ENCODE data around the gene TMEM161B. TPM values are rescaled to one million over a fixed set of nuclear protein-coding genes. Genes with fewer than 3 reads are reported as not detected.

Gene TMEM161B
- total RNA-seq, 1 experiment from 2014 or later, result 56.3 TPM

- no peak for DNase-seq
- Histone ChIP-seq H3K27ac (ENCODE audit: low read length) (no peak overlapping the region), H4K20me1 (ENCODE audit: insufficient read depth, low read depth, low read length) (no peaks in the 10 kb centered on the region), H3K4me3 (ENCODE audit: low read length) (no peak overlapping the region), H3K27me3 (ENCODE audit: low read length) (no peaks in the 10 kb centered on the region), H3K9me2 (replicated peaks; ENCODE audit: insufficient read depth, low read length) (no peaks in the 10 kb centered on the region), H3K4me2 (ENCODE audit: low read depth, low read length, poor library complexity, severe bottlenecking) (no peak overlapping the region), H3K9me3 (ENCODE audit: low read length) (no peaks in the 10 kb centered on the region), H3K79me2 (ENCODE audit: low read length) (peaks cover 99% of the 10 kb centered on the region), H3K36me3 (ENCODE audit: insufficient read depth, low read length) (peaks cover 72% of the 10 kb centered on the region), H2AFZ (ENCODE audit: low read length) (no peak overlapping the region), H3K9ac (ENCODE audit: low read length) (no peak overlapping the region), H3K4me1 (ENCODE audit: low read length) (0 out of 2 replicates have a peak, but pooled peaks cover 2% of the 10 kb centered on the region)
Measured at GRCh38 chr5:88258636-88259035, 10.0 kb downstream of the TMEM161B start.

GRCh38 chr5:88256872-88257271 is 11.8 kb downstream of the TMEM161B start:
- no peak overlapping the region for H2AFZ ChIP-seq (ENCODE audit: low read length)
- no peak for DNase-seq
- no peaks in the 10 kb centered on the region for H4K20me1 ChIP-seq (ENCODE audit: insufficient read depth, low read depth, low read length)
- no peak overlapping the region for H3K27ac ChIP-seq (ENCODE audit: low read length)
- H3K36me3 ChIP-seq (ENCODE audit: insufficient read depth, low read length), result peaks cover 66% of the 10 kb centered on the region
- no peaks in the 10 kb centered on the region for H3K9me3 ChIP-seq (ENCODE audit: low read length)
- no peak overlapping the region for H3K9ac ChIP-seq (ENCODE audit: low read length)
- peaks cover 99% of the 10 kb centered on the region for H3K79me2 ChIP-seq (ENCODE audit: low read length)
- H3K4me1 ChIP-seq (ENCODE audit: low read length), result peaks cover 8% of the 10 kb centered on the region
- H3K9me2 ChIP-seq (replicated peaks; ENCODE audit: insufficient read depth, low read length), result no peaks in the 10 kb centered on the region
- no peaks in the 10 kb centered on the region for H3K27me3 ChIP-seq (ENCODE audit: low read length)
- no peak overlapping the region for H3K4me2 ChIP-seq (ENCODE audit: low read depth, low read length, poor library complexity, severe bottlenecking)
- no peak overlapping the region for H3K4me3 ChIP-seq (ENCODE audit: low read length)

- H3K9me2 ChIP-seq (replicated peaks; ENCODE audit: insufficient read depth, low read length), result no peaks in the 10 kb centered on the region
- H3K27ac ChIP-seq (ENCODE audit: low read length), result no peak overlapping the region
- H3K79me2 ChIP-seq (ENCODE audit: low read length), result peaks cover 99% of the 10 kb centered on the region
- H2AFZ ChIP-seq (ENCODE audit: low read length), result no peak overlapping the region
- H3K9ac ChIP-seq (ENCODE audit: low read length), result no peak overlapping the region
- H3K27me3 ChIP-seq (ENCODE audit: low read length), result no peaks in the 10 kb centered on the region
- no peaks in the 10 kb centered on the region for H4K20me1 ChIP-seq (ENCODE audit: insufficient read depth, low read depth, low read length)
- peaks cover 8% of the 10 kb centered on the region for H3K4me1 ChIP-seq (ENCODE audit: low read length)
- no peaks in the 10 kb centered on the region for H3K9me3 ChIP-seq (ENCODE audit: low read length)
- DNase-seq, result no peak
- H3K4me2 ChIP-seq (ENCODE audit: low read depth, low read length, poor library complexity, severe bottlenecking), result no peak overlapping the region
- no peak overlapping the region for H3K4me3 ChIP-seq (ENCODE audit: low read length)
- H3K36me3 ChIP-seq (ENCODE audit: insufficient read depth, low read length), result peaks cover 61% of the 10 kb centered on the region
Measured at GRCh38 chr5:88256037-88256436, 12.6 kb downstream of the TMEM161B start.

DNA sequence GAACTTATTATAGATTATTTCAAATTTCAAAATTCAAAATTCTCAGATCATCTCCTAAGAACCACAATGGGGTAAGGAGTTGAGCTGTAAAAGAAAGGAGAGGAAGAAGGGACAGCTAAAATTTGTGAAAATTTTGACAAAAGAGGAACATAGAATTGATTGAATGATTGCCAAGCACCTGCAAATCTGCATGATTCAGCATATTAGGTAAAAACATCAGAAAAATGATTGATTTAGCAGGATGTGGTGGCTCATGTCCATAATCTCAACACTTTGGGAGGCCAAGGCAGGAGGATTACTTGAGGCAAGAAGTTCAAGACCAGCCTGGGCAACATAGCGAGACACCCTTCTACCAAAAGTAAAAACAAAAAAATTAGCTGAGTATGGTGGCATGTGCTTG is 14.3 kb downstream of the TMEM161B start:
- no peak overlapping the region for H3K27ac ChIP-seq (ENCODE audit: low read length)
- DNase-seq, result no peak
- H3K9ac ChIP-seq (ENCODE audit: low read length), result no peak overlapping the region
- H4K20me1 ChIP-seq (ENCODE audit: insufficient read depth, low read depth, low read length), result no peaks in the 10 kb centered on the region
- H3K4me1 ChIP-seq (ENCODE audit: low read length), result peaks cover 8% of the 10 kb centered on the region
- H3K27me3 ChIP-seq (ENCODE audit: low read length), result no peaks in the 10 kb centered on the region
- peaks cover 99% of the 10 kb centered on the region for H3K79me2 ChIP-seq (ENCODE audit: low read length)
- H3K4me2 ChIP-seq (ENCODE audit: low read depth, low read length, poor library complexity, severe bottlenecking), result no peak overlapping the region
- peaks cover 47% of the 10 kb centered on the region for H3K36me3 ChIP-seq (ENCODE audit: insufficient read depth, low read length)
- no peaks in the 10 kb centered on the region for H3K9me2 ChIP-seq (replicated peaks; ENCODE audit: insufficient read depth, low read length)
- no peak overlapping the region for H3K4me3 ChIP-seq (ENCODE audit: low read length)
- no peaks in the 10 kb centered on the region for H3K9me3 ChIP-seq (ENCODE audit: low read length)
- no peak overlapping the region for H2AFZ ChIP-seq (ENCODE audit: low read length)

DNA sequence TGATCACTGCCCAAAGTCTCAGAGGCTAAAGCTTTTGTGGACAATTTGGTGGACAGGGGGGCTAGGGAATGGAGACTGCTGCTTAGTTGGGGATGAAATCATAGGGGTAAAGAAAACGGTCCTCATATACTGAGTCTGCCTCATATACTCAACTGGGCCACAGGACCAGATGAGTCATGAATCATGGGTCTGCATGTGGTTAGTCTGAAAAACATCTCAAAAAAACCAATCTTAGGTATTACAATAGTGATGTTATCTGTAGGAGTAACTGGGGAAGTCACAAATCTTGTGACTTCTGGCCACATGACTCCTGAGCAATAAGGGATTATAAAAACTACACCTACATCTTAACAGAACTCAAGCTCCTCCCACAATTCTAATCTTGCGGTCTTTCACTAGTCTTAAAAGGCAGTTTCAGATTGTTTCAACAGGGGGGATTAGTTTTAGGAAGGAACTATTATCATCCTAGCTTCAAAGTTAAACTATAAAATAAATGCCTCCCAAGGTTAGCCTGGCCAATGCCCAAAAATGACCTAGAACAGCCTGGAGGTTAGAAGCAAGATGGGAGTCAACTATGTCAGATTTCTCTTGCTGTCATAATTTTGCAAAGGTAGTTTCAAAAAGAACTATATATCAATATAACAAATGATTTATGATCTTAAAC is 17.5 kb downstream of the TMEM161B start:
- Histone ChIP-seq H3K27ac (ENCODE audit: low read length) (no peak overlapping the region), H3K9me2 (replicated peaks; ENCODE audit: insufficient read depth, low read length) (no peaks in the 10 kb centered on the region), H3K9me3 (ENCODE audit: low read length) (no peaks in the 10 kb centered on the region), H3K9ac (ENCODE audit: low read length) (no peak overlapping the region), H3K79me2 (ENCODE audit: low read length) (peaks cover 99% of the 10 kb centered on the region), H3K36me3 (ENCODE audit: insufficient read depth, low read length) (peaks cover 29% of the 10 kb centered on the region), H3K4me1 (ENCODE audit: low read length) (peaks cover 8% of the 10 kb centered on the region), H2AFZ (ENCODE audit: low read length) (no peak overlapping the region), H4K20me1 (ENCODE audit: insufficient read depth, low read depth, low read length) (no peaks in the 10 kb centered on the region), H3K4me3 (ENCODE audit: low read length) (no peak overlapping the region), H3K27me3 (ENCODE audit: low read length) (no peaks in the 10 kb centered on the region), H3K4me2 (ENCODE audit: low read depth, low read length, poor library complexity, severe bottlenecking) (no peak overlapping the region)
- DNase-seq, result no peak

DNA sequence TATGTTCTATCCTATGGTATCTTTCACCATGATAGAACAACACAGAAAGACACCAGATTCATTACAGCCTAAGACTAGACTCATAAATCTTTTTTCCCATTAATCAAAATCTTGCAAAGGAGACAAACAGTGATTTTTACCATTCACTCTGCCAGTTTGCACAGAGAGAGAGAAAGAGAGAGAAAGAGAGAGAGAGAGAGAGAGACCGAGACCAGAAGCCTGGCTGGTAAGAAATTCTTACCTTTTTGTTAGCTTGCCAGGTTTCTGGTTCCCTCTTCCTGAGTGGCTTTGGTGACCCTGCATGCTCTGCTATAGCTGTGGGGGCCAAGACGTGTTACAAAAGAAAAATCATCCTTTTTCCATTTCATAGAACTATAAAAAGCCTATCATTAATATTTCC is 18.6 kb downstream of the TMEM161B start:
- Histone ChIP-seq H3K9me3 (ENCODE audit: low read length) (no peaks in the 10 kb centered on the region), H3K4me2 (ENCODE audit: low read depth, low read length, poor library complexity, severe bottlenecking) (no peak overlapping the region), H3K9ac (ENCODE audit: low read length) (no peak overlapping the region), H3K27ac (ENCODE audit: low read length) (no peak overlapping the region), H3K79me2 (ENCODE audit: low read length) (peaks cover 99% of the 10 kb centered on the region), H3K9me2 (replicated peaks; ENCODE audit: insufficient read depth, low read length) (no peaks in the 10 kb centered on the region), H3K4me3 (ENCODE audit: low read length) (no peak overlapping the region), H3K36me3 (ENCODE audit: insufficient read depth, low read length) (peaks cover 21% of the 10 kb centered on the region), H2AFZ (ENCODE audit: low read length) (no peak overlapping the region), H3K27me3 (ENCODE audit: low read length) (no peaks in the 10 kb centered on the region), H3K4me1 (ENCODE audit: low read length) (peaks cover 8% of the 10 kb centered on the region), H4K20me1 (ENCODE audit: insufficient read depth, low read depth, low read length) (no peaks in the 10 kb centered on the region)
- DNase-seq, result no peak

DNA sequence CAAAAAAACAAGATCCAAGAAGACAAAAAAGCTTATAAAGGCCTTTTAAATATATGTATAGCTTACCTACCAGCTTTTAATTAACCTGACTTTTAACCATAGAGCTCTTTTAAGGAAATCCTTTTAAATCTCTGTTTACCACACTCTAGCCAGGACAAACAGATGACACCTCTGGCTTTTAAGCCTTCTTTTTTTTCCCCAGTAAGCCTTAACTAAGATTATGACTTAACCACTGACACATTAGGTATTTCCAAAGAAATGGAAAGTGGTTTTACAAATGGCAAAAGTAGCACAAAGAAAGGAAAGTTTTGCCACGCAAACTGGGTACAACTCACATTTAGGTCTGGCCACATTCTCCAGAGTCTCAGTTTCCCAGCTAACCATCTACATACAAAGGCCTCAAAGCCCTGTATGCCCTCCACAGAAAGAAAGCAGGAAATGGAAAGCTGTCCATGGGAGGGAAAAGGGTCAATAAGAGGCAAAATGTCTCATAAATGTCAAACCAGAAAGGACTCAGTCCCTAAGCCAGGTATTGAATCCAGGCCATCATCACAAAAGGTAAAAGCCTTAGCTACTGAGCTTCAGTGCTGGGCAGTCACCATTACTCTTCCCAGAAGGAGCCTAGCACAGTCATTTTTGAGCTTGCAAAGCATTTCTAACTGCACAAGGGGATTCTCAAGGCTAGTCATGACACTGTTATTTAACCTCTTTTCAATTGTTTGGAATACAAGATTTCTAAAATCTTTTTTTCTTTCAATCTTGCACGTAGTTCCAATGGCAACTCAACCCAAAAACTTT is 19.7 kb downstream of the TMEM161B start:
- no peaks in the 10 kb centered on the region for H3K9me2 ChIP-seq (replicated peaks; ENCODE audit: insufficient read depth, low read length)
- H2AFZ ChIP-seq (ENCODE audit: low read length), result no peak overlapping the region
- H3K9me3 ChIP-seq (ENCODE audit: low read length), result no peaks in the 10 kb centered on the region
- no peaks in the 10 kb centered on the region for H3K27me3 ChIP-seq (ENCODE audit: low read length)
- H3K9ac ChIP-seq (ENCODE audit: low read length), result no peak overlapping the region
- H3K4me2 ChIP-seq (ENCODE audit: low read depth, low read length, poor library complexity, severe bottlenecking), result no peak overlapping the region
- no peak for DNase-seq
- no peak overlapping the region for H3K4me3 ChIP-seq (ENCODE audit: low read length)
- H4K20me1 ChIP-seq (ENCODE audit: insufficient read depth, low read depth, low read length), result no peaks in the 10 kb centered on the region
- peaks cover 16% of the 10 kb centered on the region for H3K36me3 ChIP-seq (ENCODE audit: insufficient read depth, low read length)
- H3K4me1 ChIP-seq (ENCODE audit: low read length), result peaks cover 6% of the 10 kb centered on the region
- peaks cover 99% of the 10 kb centered on the region for H3K79me2 ChIP-seq (ENCODE audit: low read length)
- H3K27ac ChIP-seq (ENCODE audit: low read length), result no peak overlapping the region

DNA sequence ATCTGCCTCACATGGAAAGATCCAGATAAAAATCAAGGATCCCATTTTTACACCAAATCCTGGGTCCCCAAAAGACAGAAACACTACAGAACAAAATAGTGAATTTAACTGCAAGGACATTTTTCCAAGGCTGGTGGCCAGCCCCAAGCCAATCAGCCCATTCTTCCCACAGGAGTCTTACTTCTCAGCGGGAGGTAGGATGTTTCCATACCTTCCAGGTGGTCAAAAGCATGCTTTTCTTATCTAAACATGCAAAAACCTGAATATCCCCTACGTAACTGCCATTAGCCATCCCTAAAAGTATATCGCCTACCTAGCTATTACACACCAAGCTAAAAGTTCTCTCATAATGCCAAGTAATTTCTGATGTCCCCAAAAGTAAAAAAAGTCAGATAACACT is 20.6 kb downstream of the TMEM161B start:
- H3K4me2 ChIP-seq (ENCODE audit: low read depth, low read length, poor library complexity, severe bottlenecking), result no peak overlapping the region
- H3K4me3 ChIP-seq (ENCODE audit: low read length), result no peak overlapping the region
- H3K9me3 ChIP-seq (ENCODE audit: low read length), result no peaks in the 10 kb centered on the region
- H3K27me3 ChIP-seq (ENCODE audit: low read length), result no peaks in the 10 kb centered on the region
- peaks cover 10% of the 10 kb centered on the region for H3K36me3 ChIP-seq (ENCODE audit: insufficient read depth, low read length)
- H3K79me2 ChIP-seq (ENCODE audit: low read length), result peaks cover 100% of the 10 kb centered on the region
- H3K4me1 ChIP-seq (ENCODE audit: low read length), result peaks cover 2% of the 10 kb centered on the region
- H3K27ac ChIP-seq (ENCODE audit: low read length), result no peak overlapping the region
- DNase-seq, result no peak
- H3K9ac ChIP-seq (ENCODE audit: low read length), result no peak overlapping the region
- no peak overlapping the region for H2AFZ ChIP-seq (ENCODE audit: low read length)
- H3K9me2 ChIP-seq (replicated peaks; ENCODE audit: insufficient read depth, low read length), result no peaks in the 10 kb centered on the region
- H4K20me1 ChIP-seq (ENCODE audit: insufficient read depth, low read depth, low read length), result no peaks in the 10 kb centered on the region

All from Karpas-422 (cell line).